ENCODE data around the gene POGK.

DNA sequence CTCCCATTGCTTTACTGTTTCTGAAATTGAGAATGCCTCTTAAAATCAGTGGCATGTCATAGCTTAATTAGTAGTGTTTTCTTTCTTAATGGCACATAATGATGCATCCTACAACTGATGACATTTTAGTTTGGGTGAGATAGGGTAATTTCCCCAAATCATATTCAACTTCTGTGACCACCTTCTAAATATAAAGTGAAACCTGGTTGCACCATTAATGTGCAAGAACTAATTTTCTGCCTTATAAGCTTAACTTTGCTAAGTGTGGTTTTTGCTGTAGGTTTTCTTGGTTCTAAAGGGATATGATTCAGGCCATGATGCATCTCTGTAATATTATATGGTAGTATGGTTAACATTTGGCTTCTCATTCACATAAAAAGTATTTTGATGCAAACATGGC lies 8.9 kb downstream of the POGK start:
- TF ChIP-seq, protein P1, sequence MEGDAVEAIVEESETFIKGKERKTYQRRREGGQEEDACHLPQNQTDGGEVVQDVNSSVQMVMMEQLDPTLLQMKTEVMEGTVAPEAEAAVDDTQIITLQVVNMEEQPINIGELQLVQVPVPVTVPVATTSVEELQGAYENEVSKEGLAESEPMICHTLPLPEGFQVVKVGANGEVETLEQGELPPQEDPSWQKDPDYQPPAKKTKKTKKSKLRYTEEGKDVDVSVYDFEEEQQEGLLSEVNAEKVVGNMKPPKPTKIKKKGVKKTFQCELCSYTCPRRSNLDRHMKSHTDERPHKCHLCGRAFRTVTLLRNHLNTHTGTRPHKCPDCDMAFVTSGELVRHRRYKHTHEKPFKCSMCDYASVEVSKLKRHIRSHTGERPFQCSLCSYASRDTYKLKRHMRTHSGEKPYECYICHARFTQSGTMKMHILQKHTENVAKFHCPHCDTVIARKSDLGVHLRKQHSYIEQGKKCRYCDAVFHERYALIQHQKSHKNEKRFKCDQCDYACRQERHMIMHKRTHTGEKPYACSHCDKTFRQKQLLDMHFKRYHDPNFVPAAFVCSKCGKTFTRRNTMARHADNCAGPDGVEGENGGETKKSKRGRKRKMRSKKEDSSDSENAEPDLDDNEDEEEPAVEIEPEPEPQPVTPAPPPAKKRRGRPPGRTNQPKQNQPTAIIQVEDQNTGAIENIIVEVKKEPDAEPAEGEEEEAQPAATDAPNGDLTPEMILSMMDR (IDR thresholded peaks at IDR 0.05), result no peak
- no peak for TF ChIP-seq POLR2A (IDR thresholded peaks at IDR 0.05)
